Sciatic nerve (tissue), 2 donors: ENCODE results near the gene ING5. TPM values are rescaled to one million over a fixed set of nuclear protein-coding genes. Genes with fewer than 3 reads are reported as not detected.
"Not testable (repeated sequence)": the region's sequence is repeated elsewhere in the genome, so short reads cannot be mapped to it uniquely, and the experiment has no call there.

Source experiments
- ATAC-seq: fragments of 200-7000 bp; cut with Tn5 transposase; one replicate; pipeline ENCODE4 v1.9.1; 2020; ENCODE audit warnings: mild to moderate bottlenecking, moderate library complexity
- DNase-seq: peaks from one replicate; pipeline ENCODE4 v3.0.0-alpha.2; 2020; ENCODE audit warnings: low spot score
- intact Hi-C: fragments of 100-400 bp; cut with DNase I; formaldehyde crosslinking; loops from one replicate; pipeline ENCODE4 v1.14.2; 2022
- total RNA-seq: library from RNA; stranded (reverse); fragmentation: NEBNext Ultra II Directional; extraction: Animal tissue kit (Norgen Biotek cat#: 25700); gene quantifications from one replicate; pipeline ENCODE4 v1.2.1, GENCODE V29; 2021
- donor health status: DM: no; HTN: no; CAD: no.
- donor health status: DM: no; HTN: no; CAD: no.

The ING5 gene
- 46.1 TPM for total RNA-seq

DNA sequence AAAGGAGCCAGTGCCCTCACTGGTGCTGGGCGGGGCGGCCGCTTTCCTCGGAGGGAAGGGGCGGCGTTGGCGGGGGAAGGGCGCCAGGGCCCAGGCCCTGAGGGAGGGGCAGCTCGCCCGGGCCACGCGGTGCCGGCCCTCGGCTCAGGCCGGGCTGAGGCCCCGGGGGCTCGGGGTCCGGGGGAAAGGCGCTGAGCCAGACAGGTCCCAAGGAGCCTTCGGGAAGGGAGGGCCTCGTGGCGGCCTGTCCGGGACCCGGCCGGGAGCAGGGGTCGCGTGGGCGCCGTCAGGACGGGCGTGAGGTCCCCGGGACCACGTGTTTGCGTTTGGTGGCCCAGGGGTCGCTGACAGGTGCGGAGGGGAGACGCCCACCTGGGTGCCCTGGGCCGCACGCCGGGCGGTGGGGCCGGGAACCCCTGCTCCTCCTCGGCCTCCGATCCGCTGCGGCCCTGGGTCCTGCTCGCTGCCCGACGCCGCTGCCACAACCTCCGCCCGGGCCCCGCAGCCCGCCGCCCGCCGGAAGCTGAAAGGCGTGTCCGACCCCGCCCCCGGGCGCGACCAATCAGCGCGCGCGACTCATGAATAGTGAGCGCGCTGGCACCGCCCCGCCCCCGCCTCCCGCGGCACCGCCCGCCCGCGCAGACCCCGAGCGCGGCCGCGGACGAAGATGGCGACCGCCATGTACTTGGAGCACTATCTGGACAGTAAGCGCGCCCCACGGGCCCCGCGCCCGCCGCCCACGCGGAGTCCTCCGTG, at the start of gene ING5:
ING5 (plus strand) TSS at position 641 of the 756 bp plus-strand sequence; CDS start at position 668, 27 bp downstream.
- ATAC-seq (peak; percentile 89), DNase-seq (peak; percentile 99)
- intact Hi-C loops: no loop called here

GRCh38 chr2:241652142-241652541, 49.7 kb upstream of the ING5 start:
- ATAC-seq (no peak), DNase-seq (no peak)
- intact Hi-C loops: no loop called here

- intact Hi-C loops: no loop called here
- ATAC-seq (no peak), DNase-seq (no peak)
Observed at GRCh38 chr2:241652722-241653121, 49.1 kb upstream of the ING5 start.

DNA sequence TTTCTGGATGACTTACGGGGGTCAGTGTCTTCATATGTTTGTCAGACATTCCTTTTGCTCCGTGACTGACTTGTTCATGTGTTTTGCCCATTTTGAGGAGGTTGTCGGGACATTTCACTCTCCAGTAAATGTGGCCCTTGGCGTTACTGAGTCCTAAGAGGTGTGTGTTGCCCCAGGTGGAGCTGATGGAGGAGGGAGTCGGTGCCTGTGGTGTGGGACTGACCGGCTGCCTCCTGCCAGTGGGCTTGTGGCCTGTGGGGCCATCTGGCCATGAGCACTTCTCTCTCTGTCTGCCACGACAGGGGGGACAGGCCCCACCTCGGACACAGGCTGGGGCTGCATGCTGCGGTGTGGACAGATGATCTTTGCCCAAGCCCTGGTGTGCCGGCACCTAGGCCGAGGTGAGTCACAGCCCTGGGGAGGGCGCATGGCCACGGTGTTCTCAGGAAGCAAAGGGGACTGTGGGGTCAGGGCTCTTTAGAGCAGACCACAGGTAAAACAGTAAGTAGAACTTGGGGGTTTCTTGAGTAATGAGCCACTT, 48.6 kb upstream of the ING5 start:
- DNase-seq: no peak
- intact Hi-C loops: no loop called here
- no peak for ATAC-seq

- intact Hi-C loops: no loop called here
- ATAC-seq: no peak
- no peak for DNase-seq
Observed at GRCh38 chr2:241654551-241654950, 47.3 kb upstream of the ING5 start.

DNA sequence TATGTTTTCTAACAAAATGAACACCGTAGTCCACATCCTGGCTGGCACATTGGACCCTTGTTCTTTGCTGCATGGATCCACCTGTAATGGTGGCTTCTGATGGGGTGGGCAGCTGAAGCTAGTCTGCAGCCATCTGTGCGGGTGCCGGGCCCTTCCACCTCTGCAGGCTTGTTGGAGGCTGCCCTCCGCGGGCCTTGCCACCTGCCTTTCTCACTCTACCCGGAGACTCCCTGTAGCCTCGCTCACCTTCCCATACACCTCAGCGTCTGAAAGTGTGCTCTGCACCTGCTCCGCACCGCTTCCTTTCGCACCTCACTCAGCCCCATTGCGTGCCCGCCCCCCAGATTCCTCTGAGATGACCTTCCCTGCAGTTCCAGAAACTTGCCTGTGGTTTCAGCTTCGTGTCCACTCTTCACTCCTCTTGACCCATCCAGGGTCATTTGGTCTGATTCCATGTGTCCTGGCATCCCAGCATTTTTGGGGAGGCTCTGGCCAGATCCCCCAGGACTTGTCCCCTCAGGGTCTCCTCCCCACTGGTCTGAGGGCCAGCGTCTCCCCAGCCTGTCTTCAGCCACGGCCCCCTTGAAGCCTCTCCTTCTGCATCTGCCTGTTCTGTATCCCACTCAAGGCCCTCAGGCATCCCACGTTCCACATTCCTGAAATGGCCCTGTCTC, 46.2 kb upstream of the ING5 start:
- intact Hi-C loops: no loop called here
- DNase-seq (no peak), ATAC-seq (no peak)

DNA sequence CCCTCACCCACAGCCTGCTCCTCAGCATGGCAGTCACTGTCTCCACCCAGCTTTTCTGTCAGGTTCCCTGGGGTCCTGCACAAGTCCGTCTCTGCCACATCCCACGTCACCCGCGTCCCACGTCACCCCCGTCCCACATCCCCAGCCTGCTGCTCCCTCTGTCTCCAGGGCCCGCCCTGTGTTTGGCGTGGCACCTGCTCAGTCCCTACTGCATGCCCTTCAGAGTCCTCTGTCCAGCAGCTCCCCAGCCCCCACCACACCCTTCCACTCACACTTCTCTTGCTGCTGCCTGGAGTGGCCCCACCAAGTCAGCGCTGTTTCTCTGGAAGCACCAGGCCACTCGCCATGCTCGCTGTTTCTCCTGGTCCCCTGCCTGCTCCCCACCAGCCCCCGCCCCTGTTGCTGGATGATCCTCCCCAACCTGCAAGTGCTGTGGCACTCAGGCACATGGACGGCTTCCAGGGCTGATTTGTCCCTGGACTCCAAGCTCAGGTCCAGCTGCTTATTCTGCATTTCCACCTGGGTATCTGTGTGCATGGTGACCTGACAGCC, 45.6 kb upstream of the ING5 start:
- intact Hi-C loops: no loop called here
- no peak for ATAC-seq
- no peak for DNase-seq

DNA sequence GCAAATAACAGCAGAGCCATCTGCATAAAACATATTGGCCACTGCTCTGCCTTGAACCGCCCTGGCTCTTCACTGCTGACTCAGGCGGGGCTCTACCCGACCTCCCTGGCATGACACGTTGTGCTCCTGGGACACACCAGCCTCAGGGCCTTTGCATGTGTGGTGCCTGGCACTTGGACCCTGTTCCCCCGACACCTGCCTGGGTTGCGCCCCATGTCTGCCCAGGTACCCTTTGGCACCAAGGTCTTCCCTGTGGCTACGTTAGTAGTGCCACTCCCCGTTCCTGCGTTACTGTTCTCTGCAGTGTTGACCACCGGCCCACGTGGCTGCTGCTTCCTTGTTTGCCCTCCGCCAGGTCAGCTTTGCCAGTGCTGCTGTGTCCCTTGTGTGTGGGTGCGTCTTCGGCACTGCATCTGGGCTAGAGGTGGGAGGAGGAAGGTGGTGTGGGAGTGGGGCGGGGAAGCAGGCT, 44.0 kb upstream of the ING5 start:
- intact Hi-C loops: loop anchor here (2.0 kb wide), 1 partner anchor 19 kb away; no protein-coding TSS in a partner anchor
- ATAC-seq (no peak), DNase-seq (no peak)

- DNase-seq (no peak), ATAC-seq (no peak)
- intact Hi-C loops: loop anchor here (2.0 kb wide), 1 partner anchor 19 kb away; no protein-coding TSS in a partner anchor
Observed at GRCh38 chr2:241658296-241658695, 43.5 kb upstream of the ING5 start.

DNA sequence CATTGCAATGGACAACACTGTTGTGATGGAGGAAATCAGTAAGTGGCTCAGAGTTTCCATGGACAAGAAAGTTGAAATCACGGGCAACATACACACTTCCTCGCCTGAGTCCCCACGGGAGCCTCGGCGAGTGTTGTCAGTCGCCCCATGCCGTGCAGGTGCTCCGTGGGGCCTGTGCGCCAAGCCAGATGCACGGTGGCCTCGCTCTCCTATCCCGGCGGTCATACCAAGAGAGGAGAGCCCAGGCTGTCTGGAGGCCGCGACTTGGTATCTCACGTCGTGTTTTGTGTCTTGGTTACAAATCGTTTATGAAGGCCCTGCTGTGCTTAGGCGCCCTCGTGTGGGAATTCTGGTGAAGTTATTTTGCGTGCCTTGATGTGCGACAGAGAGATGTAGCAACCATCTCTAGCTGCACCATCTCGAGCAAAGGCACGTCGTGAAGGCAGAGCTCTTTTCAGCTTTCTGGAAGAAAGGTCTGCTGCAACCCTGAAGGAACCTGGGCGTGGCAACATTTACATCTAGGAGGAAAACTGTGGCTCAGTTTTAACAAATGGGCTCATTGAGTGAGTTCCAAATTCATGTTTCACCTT, 42.6 kb upstream of the ING5 start:
- intact Hi-C loops: loop anchor here (2.0 kb wide), 1 partner anchor 20 kb away; no protein-coding TSS in a partner anchor
- ATAC-seq (peak; percentile 78), DNase-seq (peak; percentile 74)

- no peak for ATAC-seq
- intact Hi-C loops: no loop called here
- DNase-seq: no peak
Observed at GRCh38 chr2:241660593-241661213, 41.1 kb upstream of the ING5 start.

DNA sequence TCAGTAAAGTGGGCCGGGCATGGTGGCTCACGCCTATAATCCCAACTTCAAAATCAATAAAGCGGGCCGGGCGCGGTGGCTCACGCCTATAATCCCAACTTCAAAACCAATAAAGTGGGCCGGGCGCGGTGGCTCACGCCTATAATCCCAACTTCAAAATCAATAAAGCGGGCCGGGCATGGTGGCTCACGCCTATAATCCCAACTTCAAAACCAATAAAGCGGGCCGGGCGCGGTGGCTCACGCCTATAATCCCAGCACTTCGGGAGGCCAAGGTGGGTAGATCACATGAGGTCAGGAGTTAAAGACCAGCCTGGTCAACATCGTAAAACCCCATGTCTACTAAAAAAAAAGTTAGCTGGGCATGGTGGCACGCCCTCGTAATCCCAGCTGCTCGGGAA, 39.1 kb upstream of the ING5 start:
- ATAC-seq, DNase-seq, intact Hi-C loops: not testable (repeated sequence)

- DNase-seq: no peak
- no peak for ATAC-seq
- intact Hi-C loops: no loop called here
Observed at GRCh38 chr2:241665731-241666440, 36.0 kb upstream of the ING5 start.

DNA sequence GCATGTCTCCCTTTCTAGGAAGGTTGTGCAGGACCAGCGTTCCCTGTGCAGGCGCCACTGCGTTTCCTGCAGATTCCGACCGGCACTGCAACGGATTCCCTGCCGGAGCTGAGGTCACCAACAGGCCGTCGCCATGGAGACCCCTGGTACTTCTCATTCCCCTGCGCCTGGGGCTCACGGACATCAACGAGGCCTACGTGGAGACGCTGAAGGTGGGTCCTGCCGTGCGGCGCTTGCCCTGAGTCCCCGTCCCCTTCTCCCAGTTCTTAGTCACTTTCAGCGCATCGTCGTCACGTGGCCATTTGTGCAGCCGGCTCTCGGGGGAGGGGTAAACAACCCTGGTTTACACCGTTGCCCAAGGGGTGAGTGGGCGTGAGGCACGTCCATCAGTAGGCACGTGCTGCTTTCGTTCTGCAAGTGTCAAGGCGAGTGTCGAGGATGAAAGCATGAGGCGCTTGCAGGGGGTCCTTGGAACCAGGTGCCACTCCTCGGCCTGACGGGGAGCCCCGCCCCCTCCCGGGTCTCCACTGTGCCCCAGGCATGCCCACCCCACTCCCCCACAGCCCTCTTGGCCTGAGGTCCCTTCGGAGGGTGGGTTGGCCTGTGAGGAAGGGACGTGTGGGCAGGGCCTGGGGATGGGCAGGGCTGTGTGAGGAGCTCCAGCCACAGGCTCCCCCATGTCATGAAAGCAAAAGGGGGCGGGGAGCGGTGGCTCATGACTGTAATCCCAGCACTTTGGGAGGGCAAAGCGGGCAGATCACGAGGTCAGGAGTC, 35.0 kb upstream of the ING5 start:
- intact Hi-C loops: no loop called here
- ATAC-seq (no peak), DNase-seq (no peak)

- no peak for DNase-seq
- intact Hi-C loops: no loop called here
- no peak for ATAC-seq
Observed at GRCh38 chr2:241668354-241668753, 33.5 kb upstream of the ING5 start.

DNA sequence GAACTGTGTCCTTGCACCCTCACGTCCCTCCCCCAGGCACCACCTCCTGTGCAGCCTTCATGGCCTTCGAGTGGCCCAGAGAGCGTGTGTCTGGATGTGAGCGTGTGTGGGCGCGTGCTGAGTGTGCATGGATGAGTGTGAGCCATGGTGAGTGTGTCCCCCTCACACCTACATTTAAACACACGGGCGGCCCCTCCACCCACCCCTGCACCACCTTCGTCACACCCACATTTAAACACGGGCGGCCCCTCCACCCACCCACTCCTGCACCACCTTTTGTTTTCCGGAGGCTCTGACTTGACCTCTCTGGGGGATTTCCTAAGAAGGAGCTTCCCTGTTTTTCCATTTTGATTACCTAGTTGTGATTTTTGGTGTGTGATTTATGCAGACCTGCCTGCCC, 33.0 kb upstream of the ING5 start:
- ATAC-seq (no peak), DNase-seq (no peak)
- intact Hi-C loops: no loop called here

DNA sequence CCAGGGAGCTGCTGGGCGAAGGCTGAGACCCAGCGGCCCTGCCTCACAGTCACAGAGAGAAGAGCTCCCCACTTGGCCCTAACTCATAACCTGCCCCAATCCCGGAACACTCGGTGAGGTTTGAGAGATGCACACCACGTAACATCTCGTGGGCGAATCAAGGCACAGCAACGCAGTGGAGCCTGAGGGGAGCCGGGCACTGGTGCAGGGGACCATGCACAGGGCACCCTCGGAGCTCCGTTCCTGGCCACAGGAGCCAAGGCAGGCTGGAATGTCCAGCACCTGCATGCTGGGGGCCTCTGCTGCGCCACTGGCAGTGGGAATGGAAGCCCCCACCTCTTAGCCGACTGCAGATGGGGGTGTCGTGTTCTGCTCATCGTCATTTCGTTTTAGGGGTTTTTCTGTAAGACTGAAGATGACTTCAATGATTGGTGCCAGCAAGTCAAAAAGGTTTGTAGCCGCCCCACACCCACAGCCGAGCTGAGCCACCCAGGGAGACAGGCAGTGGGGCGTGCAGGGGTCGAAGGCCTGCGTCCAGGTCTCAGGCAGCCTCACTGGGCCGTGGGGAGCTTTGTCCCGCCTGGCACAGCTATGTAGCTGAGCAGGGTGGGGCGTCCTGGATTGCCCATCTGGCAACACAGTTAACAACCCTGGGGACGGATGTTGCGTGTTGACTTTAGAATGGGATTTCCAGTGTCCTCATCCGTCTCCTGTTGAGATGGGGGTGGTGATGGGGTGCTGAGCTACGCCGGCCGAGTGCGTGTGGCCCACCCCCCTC, 31.3 kb upstream of the ING5 start:
- ATAC-seq (no peak), DNase-seq (no peak)
- intact Hi-C loops: no loop called here
